NCI-H1092 treated with DMSO at 0.1 percent for 48 hours (cell line): ENCODE results near the gene CCDC86.
A peak's percentile ranks its signal among the peaks of the same experiment; 100 is the strongest.

ENCODE experiments used
- DNase-seq: peaks from one replicate; lab custom pipeline; 2025; lab: John Stamatoyannopoulos, UW

CCDC86 gene

DNA sequence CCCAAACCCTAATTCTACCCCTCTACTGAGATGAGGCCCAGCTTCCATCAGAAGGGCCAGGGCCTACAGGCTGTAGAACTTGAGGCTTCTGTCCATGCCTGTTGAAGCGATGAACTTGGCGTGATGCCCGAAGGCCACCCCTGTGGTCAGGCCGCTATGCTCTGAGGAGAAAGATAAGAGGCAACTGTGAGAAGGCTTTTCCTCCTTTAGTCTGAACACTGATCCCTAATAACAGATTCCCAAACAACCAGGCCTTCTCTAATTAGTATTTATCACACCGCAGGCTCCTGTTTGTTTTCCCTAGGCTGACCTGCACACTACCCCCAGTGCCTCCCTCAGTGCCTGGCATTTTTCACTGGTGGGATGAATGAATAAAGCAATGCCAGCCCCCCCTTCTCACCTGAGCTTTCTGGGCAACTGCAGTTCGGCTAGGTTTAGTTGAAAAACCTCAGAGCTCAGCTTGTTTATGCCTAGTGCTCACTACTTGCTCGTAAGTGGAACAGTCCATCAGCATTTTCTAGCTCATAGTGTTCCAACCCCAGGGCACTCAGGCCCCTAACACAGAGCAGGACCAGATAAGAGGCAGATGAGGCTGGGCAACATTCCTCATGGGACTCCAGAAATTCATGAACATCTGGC lies 49.3 kb downstream of the CCDC86 start:
- no peak for DNase-seq

DNA sequence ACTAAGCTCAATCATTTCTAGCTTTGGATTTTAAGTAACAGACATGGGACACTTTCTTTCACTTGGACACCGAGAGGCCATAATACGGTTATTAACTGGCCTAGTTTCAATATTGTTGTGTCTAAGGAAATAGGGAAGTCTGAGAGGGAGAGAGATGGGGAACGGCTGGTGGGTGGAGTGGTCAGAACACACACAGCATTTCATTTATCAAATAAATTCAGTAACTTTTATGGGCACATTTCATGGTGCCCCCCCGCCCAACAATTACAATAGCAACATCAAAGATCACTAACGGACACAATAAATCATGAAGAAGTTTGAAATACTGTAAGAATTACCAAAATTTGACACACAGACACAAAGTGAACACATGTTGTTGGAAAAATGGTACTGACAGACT lies 53.8 kb downstream of the CCDC86 start:
- DNase-seq: no peak

GRCh38 chr11:60897496-60897895 lies 55.6 kb downstream of the CCDC86 start:
- DNase-seq: no peak

DNA sequence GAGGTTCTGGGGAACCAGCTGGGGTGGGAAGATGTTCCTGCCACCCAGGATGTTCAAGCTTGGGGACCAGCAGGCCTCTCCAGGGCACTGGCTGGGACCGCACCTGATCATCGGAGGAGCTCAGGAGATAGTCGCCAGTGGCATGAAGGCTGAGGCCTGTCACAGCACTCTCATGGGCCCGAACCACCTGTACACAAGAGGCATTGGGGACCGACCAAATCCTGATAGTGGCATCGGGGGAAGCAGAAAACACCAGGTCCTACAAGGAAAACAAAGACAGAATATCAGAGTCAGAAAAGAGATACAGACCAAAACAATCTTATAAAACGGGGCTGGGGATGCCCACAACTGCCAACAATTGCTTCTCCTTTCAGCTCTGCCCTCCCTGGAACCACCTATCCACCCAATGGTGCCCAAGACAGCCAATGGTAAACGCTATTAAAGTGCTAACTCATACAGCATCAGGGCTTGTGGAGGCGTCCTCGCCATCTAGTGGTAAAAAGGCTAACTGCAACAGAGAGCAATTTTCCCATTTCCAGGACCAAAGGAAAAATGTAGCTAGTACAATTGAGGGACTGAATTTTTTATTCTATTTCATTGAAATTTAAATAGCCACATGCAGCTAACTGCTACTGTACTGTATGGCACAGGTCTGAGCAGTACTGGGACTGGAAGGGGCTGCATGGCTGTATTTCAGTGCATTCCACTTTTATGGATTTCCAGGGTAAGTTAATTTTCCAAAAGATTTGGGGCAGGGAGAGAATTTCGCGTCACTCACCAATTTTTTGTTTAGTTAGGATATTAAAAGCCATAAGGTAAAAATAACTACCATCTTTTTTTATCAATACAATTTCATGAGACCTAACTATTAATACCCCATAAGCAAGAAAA lies 57.4 kb downstream of the CCDC86 start:
- DNase-seq: peak; percentile 40

GRCh38 chr11:60899977-60900376 lies 58.1 kb downstream of the CCDC86 start:
- no peak for DNase-seq
